PC-9 (cell line): ENCODE results near the gene PACSIN1. TPM values are rescaled to one million over a fixed set of nuclear protein-coding genes. Genes with fewer than 3 reads are reported as not detected.

Experiments
- BruUV-seq: library from RNA; stranded (reverse); fragments of 400-500 nt; replicated peaks from 2 replicates; lab custom pipeline; 2021; lab: Mats Ljungman, UMichigan
- CTCF ChIA-PET: fragments of 300-600 bp; sonication (Branson Sonifier 250); formaldehyde crosslinking; loops from one replicate; lab custom pipeline; 2022; ENCODE audit warnings: antibody characterized with exemption; lab: Charles Lee
- POLR2A ChIA-PET: fragments of 300-600 bp; sonication (Branson Sonifier 250); formaldehyde crosslinking; loops from one replicate; lab custom pipeline; 2022; ENCODE audit warnings: antibody characterized with exemption; ENCODE audit not compliant: unreplicated experiment; lab: Charles Lee
- DNase-seq, 2 experiments: peaks; one replicate each; pipeline versions ENCODE4 v3.0.0 to v3.0.0-alpha.2; 2015 to 2022; ENCODE audit warnings: mixed read lengths in 1 of 2
- H2AFZ ChIP-seq: fragments of 200-600 bp; sonication (generic); 2 replicates; pipeline ENCODE4 v1.8.1; 2017; ENCODE audit warnings: antibody characterized with exemption
- H3F3A ChIP-seq: fragments of 200-600 bp; sonication (generic); 2 replicates; pipeline ENCODE4 v1.8.1; 2017; ENCODE audit warnings: antibody characterized with exemption, mild to moderate bottlenecking, low read depth; ENCODE audit not compliant: insufficient read depth
- H3K27ac ChIP-seq: fragments of 200-600 bp; sonication (generic); 2 replicates; pipeline ENCODE4 v1.6.1; 2016; ENCODE audit warnings: mixed run types
- H3K27me3 ChIP-seq: fragments of 200-600 bp; sonication (generic); 2 replicates; pipeline ENCODE4 v1.6.1; 2016; ENCODE audit warnings: low read depth, mixed run types; ENCODE audit not compliant: insufficient read depth
- H3K36me3 ChIP-seq: fragments of 200-600 bp; sonication (generic); 2 replicates; pipeline ENCODE4 v1.6.1; 2016; ENCODE audit warnings: low read depth, mixed run types
- H3K4me1 ChIP-seq: fragments of 200-600 bp; sonication (generic); replicated peaks from 2 replicates; pipeline ENCODE4 v1.6.1; 2016; ENCODE audit warnings: mixed run types; ENCODE audit not compliant: insufficient read depth
- H3K4me2 ChIP-seq: fragments of 200-600 bp; sonication (generic); 2 replicates; pipeline ENCODE4 v1.6.1; 2017; ENCODE audit warnings: mixed run types
- H3K4me3 ChIP-seq: fragments of 200-600 bp; sonication (generic); 2 replicates; pipeline ENCODE4 v1.6.1; 2016; ENCODE audit warnings: mixed run types
- H3K79me2 ChIP-seq: fragments of 200-600 bp; sonication (generic); 2 replicates; pipeline ENCODE4 v1.6.1; 2017; ENCODE audit warnings: low read depth, mixed run types
- H3K9me2 ChIP-seq: fragments of 200-600 bp; sonication (generic); 2 replicates; pipeline ENCODE4 v1.8.1; 2017; ENCODE audit warnings: mild to moderate bottlenecking; ENCODE audit not compliant: insufficient read depth
- H3K9me3 ChIP-seq: fragments of 200-600 bp; sonication (generic); 2 replicates; pipeline ENCODE4 v1.8.1; 2016; ENCODE audit warnings: low read depth; ENCODE audit not compliant: insufficient read depth
- H4K20me1 ChIP-seq: fragments of 200-600 bp; sonication (generic); 2 replicates; pipeline ENCODE4 v1.8.1; 2017; ENCODE audit not compliant: insufficient read depth
- CTCF ChIP-seq: fragments of 200-600 bp; sonication (generic); conservative IDR thresholded peaks from 2 replicates; pipeline ENCODE4 v1.6.1; 2017; ENCODE audit warnings: mixed run types, antibody characterized with exemption, mild to moderate bottlenecking, moderate library complexity
- EZH2 ChIP-seq: fragments of 200-600 bp; sonication (generic); IDR thresholded peaks from 2 replicates; pipeline ENCODE4 v1.8.0; 2017; ENCODE audit warnings: antibody characterized with exemption, low read depth
- intact Hi-C: fragments of 100-400 bp; cut with micrococcal nuclease; formaldehyde crosslinking; loops from one replicate; pipeline ENCODE4 v1.10.0; 2022; ENCODE audit not compliant: unreplicated experiment
- total RNA-seq: library from RNA; stranded (reverse); gene quantifications from 2 replicates; pipeline ENCODE4 v1.2.3, GENCODE V29; 2021

The PACSIN1 gene
- total RNA-seq, 1 experiment from 2014 or later = 5.0 TPM

GRCh38 chr6:34425498-34426410 is 40.1 kb upstream of the PACSIN1 start, which contains the start of gene RPS10:
Gene RPS10, minus strand, starts transcription at chr6:34426069. Its CDS starts 848 bp downstream, at chr6:34425221.
- Histone ChIP-seq H3K79me2 (peaks cover 50% of the 10 kb centered on the region), H3K4me1 (peaks cover 26% of the 10 kb centered on the region; the same call in 1 of the 2 replicates), H3K36me3 (peaks cover 41% of the 10 kb centered on the region), H3K9me3 (peaks cover 3% of the 10 kb centered on the region; the same call in 1 of the 2 replicates), H3K27ac (peak within 1 kb of the TSS; percentile 88), H3F3A (peaks cover 53% of the 10 kb centered on the region), H2AFZ (peak within 1 kb of the TSS; percentile 91), H3K4me2 (peak within 1 kb of the TSS; percentile 92), H3K9me2 (no peaks in the 10 kb centered on the region), H3K27me3 (no peaks in the 10 kb centered on the region), H4K20me1 (peaks cover 44% of the 10 kb centered on the region), H3K4me3 (peak within 1 kb of the TSS; percentile 94)
- TSS peak; percentile 50 for BruUV-seq
- TF ChIP-seq CTCF (no peak), EZH2 (no peak)
- POLR2A ChIA-PET = interaction anchor here (0.6 to 0.7 kb wide), 5 partner anchors 12 to 1059 kb away, joined by 3 to 10 read pairs (median 5); partner anchors contain the start of gene HMGA1
- DNase-seq = peak; percentile 68 to 94
- CTCF ChIA-PET = interaction anchor here (0.5 to 0.7 kb wide), 3 partner anchors 115 to 1351 kb away, joined by 3 to 7 read pairs (median 4); partner anchors contain the start of gene CLPSL2
- intact Hi-C loops = no loop called here

- no peak overlapping the region for H3K4me2 ChIP-seq
- no TSS peak for BruUV-seq
- H3F3A ChIP-seq = no peaks in the 10 kb centered on the region; the same call in 1 of the 2 replicates
- TF ChIP-seq EZH2 = no peak
- TF ChIP-seq CTCF = no peak
- POLR2A ChIA-PET = no interaction called here
- H2AFZ ChIP-seq = no peak overlapping the region
- intact Hi-C loops = no loop called here
- peak in 1 of 2 experiments; percentile 54 for DNase-seq
- CTCF ChIA-PET = no interaction called here
- no peaks in the 10 kb centered on the region for H3K27me3 ChIP-seq
- no peaks in the 10 kb centered on the region for H3K36me3 ChIP-seq
- no peaks in the 10 kb centered on the region for H3K79me2 ChIP-seq
- peaks cover 9% of the 10 kb centered on the region; the same call in 1 of the 2 replicates for H3K4me1 ChIP-seq
- no peaks in the 10 kb centered on the region for H3K9me2 ChIP-seq
- H3K4me3 ChIP-seq = no peak overlapping the region
- no peaks in the 10 kb centered on the region for H4K20me1 ChIP-seq
- no peak overlapping the region for H3K27ac ChIP-seq
- peaks cover under 1% of the 10 kb centered on the region; the same call in 1 of the 2 replicates for H3K9me3 ChIP-seq
Measured at GRCh38 chr6:34435916-34436315, 30.0 kb upstream of the PACSIN1 start.

GRCh38 chr6:34436803-34437643 is 28.9 kb upstream of the PACSIN1 start:
- no peaks in the 10 kb centered on the region for H3K27me3 ChIP-seq
- H3K27ac ChIP-seq = no peak overlapping the region
- no peaks in the 10 kb centered on the region for H4K20me1 ChIP-seq
- ChIA-PET POLR2A (no interaction called here), CTCF (interaction anchor here (0.5 kb wide), 1 partner anchor 273 kb away, joined by 10 read pairs; no protein-coding TSS in a partner anchor)
- no peaks in the 10 kb centered on the region for H3K9me2 ChIP-seq
- H3K4me2 ChIP-seq = peak overlapping the region; percentile 21; the same call in 1 of the 2 replicates
- H3K4me1 ChIP-seq = peaks cover 9% of the 10 kb centered on the region; the same call in 1 of the 2 replicates
- H2AFZ ChIP-seq = no peak overlapping the region
- intact Hi-C loops = no loop called here
- no peaks in the 10 kb centered on the region for H3K9me3 ChIP-seq
- no peak for DNase-seq
- TF ChIP-seq CTCF (no peak), EZH2 (no peak)
- BruUV-seq = no TSS peak
- no peaks in the 10 kb centered on the region for H3K79me2 ChIP-seq
- no peaks in the 10 kb centered on the region; the same call in 1 of the 2 replicates for H3F3A ChIP-seq
- H3K36me3 ChIP-seq = no peaks in the 10 kb centered on the region
- H3K4me3 ChIP-seq = no peak overlapping the region
